Left cardiac atrium (tissue), 4 donors: ENCODE measurements around the gene GRAP2. TPM values are rescaled to one million over a fixed set of nuclear protein-coding genes. Genes with fewer than 3 reads are reported as not detected.

ENCODE experiments used
- ATAC-seq, 2 donors: fragments of 200-7000 bp; cut with Tn5 transposase; one replicate each; pipeline ENCODE4 v1.9.1; 2020; ENCODE audit warnings: mild to moderate bottlenecking in 2 of 2, moderate library complexity in 2 of 2
- DNase-seq: peaks from one replicate; pipeline ENCODE4 v3.0.0-alpha.2; 2020
- intact Hi-C, 2 donors: fragments of 100-400 bp; cut with DNase I; formaldehyde crosslinking; loops; one replicate each; pipeline versions ENCODE4 v1.14.1 to v1.15.1; 2022 to 2023
- total RNA-seq, 2 donors: library from RNA; stranded (reverse); fragmentation: NEBNext Ultra II Directional; extraction: Animal tissue kit (Norgen Biotek cat#: 25700); gene quantifications; one replicate each; pipeline ENCODE4 v1.2.1, GENCODE V29; 2021
- donor health status: DM: no; HTN: yes; CAD: no.
- donor health status: DM: no; HTN: yes; CAD: no; lungs with severe emphysema.
- donor health status: DM: yes; HTN: yes; CAD: no.
- donor health status: Dilated cardiomyopathy.

GRAP2 gene
- total RNA-seq, 2 donors from 2014 or later, result 2.1 to 3.8 TPM

DNA sequence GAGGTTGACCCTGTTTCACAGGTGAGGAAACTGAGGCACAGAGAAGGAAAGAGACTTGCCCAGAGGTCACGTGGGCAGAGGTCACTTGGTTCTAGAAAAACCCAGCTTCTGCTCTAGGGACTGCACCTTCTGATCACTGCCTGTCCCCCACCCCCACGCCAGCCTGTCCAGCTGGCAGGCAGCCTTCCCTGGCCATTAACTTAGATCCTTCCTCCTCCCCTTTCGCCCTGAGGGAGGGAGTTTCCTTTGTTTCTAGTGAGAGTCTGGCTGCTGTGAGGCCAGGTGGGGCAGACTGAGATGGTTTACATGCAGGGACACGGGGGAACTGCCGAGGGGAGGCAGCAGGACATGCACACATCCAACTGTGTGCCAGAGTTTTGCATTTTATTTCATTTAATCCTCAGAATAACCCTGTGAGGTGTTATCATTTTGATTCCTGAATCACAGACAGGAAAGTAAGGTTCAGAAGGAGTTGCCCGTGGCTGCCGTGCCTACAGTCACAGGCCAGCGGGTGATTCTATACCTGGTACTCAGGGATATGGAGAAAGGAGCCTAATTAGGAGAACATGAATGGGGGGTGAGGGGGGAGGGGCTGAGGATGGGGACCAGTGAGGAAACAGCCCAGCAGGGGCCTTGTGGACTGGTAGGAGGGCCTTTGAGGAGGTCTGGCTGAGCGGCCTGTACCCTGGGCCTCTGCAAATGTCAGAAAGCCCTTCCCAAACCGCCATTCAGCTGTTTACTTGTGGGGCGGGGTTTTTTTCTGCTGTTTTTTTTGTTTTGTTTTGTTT is 97.2 kb downstream of the GRAP2 start:
- DNase-seq (no peak), ATAC-seq (peak; percentile 35 to 38)
- intact Hi-C loops, result no loop called here

DNA sequence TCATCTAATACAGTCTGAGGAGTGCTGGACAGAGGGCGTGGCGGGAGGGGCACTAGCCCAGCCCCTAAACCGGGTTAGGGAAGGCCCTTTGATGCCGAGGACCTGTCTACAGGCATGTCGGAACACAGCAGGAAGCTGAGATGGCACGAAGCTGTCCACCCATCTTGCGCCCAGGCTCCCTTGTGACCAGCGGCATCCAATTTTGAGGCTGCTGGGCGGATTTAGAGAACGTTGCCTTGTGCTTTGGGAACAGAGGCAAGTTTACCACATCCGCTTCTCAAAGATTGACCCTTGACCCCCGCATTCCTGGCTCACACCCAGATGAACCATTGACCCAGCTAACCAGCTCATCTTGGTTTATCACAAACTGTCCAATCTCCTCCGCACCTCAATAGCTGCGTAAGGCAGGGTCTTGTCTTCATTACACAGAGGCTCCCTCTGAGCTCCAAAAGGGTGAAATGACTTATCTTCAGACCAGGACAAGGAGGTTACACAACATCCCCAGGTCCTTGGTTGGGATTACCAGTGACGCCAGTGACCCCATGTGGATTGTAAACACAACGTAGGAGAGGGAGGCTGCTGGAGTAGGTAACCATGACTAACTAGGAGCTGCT is 98.4 kb downstream of the GRAP2 start:
- DNase-seq (no peak), ATAC-seq (no peak)
- intact Hi-C loops, result no loop called here

DNA sequence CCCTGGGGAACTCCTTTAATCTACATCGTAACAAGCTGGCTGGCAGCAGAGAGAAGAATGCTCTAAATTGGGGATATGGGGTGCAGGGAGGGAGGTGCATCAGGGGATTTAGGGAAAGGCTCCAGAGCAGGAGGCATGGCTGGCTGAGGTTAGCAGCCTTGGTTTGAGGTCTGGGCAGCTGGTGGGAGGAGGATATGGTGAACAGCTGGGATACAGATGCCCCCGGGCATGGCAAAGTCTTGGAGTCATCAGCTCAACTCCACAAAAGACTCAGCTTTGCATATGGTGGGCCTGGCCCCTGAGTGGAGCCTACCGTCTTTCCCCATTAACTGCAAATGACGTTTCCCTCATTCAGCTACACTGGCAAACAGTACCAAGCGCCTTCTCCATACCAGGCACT is 99.3 kb downstream of the GRAP2 start:
- ATAC-seq (no peak), DNase-seq (no peak)
- intact Hi-C loops, result loop anchor here in 1 of 2 donors (10.0 kb wide), 1 partner anchor 65 kb away; no protein-coding TSS in a partner anchor

DNA sequence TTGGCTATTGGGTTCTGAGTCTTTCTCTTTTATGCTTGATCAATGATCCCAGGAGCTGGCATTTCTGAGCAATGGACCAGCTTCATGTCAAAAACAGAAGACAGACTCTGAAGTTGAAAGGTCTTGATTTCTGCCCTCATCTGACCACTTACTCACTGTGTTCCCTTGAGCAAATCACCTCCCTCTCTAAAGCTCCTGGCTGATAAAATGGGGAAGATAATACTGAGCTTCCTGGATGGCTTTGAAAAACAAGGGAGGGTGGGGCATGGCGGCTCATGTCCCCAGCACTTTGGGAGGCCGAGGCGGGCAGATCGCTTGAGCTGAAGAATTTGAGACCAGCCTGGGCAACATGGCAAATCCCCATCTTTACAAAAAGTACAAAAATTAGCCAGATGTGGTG is 100.2 kb downstream of the GRAP2 start:
- DNase-seq (no peak), ATAC-seq (no peak)
- intact Hi-C loops, result loop anchor here in 1 of 2 donors (10.0 kb wide), 1 partner anchor 66 kb away; no protein-coding TSS in a partner anchor

DNA sequence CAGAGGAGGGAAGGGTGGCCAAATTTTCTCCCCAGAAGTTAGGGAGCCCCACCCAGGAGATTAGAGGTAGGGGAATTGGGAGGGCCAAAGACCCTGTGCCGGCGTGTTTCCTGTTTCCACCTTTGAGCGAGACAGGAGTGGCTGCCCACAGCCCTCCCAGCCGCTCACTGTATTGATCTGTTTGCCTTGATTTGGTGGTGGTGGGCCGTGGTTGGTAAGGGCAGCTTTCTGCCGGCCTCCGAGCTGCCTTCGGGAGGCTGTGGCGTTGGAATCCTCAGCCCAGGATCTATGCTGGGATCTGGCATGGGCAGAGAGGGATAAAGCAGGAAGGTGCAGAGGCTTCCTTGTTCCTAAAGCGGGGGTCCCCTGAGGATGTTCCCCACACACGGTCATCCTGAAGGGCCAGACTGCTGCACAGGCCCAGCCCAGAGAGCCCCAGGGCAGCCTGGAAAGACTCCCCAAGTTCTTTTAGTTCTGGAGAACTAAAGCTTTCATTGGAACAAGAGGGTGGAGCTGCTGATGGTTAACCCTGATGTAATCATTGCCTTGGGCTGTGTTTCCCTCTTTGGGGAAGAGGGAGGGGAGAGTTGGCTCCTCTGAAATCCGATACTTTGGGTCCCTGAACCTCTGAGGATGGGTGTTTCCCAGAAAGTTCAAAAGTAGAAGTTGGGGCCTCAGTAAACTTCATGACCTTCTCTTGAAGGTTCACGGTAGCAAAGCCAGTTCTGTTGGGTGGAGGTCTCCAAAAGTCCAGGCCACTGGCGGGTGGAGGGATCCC is 101.1 kb downstream of the GRAP2 start:
- ATAC-seq, result no peak
- intact Hi-C loops, result loop anchor here in 1 of 2 donors (10.0 kb wide), 1 partner anchor 67 kb away; no protein-coding TSS in a partner anchor

DNA sequence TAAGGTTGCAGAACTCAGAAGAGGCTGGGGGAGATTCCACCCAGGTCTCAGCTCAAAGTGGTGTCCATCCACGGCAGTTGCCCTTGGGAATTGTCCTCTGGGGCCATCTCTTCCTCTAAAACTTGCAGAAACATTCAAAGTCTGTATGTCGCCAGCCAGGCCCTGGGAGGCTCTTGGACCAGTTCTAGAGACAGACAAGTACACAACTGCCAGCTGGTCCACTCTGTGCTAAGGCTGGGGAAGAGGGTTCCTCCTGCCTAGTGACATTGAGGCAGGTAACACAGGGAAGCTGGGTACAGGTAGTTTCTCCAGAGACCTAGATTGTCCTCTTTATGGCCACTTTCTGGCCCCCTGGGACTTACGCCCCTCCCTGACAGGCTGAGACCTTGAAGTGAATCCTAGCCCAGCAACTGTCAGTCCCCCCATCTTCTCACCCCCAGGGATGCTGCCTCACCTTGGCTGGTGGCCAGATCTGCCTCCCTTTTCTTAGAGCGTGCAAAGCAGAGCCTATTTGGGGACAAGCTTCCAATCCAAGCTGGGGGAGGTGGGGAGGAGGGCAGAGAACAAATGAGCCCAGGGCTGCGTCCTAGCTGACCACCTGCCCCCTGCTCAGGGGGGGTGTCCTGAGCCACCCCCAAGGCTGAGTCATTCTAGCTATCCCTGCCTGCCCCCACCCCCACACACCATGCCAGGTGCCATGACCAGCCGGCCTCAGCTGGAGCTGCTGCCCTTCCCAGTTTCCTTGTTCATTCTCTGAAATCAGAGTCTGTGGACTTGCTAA is 102.2 kb downstream of the GRAP2 start:
- ATAC-seq (no peak), DNase-seq (no peak)
- intact Hi-C loops, result loop anchor here in 1 of 2 donors (10.0 kb wide), 1 partner anchor 68 kb away; no protein-coding TSS in a partner anchor

More for the DNA sequence above, 101.1 kb downstream of the GRAP2 start:
- DNase-seq, result no peak

DNA sequence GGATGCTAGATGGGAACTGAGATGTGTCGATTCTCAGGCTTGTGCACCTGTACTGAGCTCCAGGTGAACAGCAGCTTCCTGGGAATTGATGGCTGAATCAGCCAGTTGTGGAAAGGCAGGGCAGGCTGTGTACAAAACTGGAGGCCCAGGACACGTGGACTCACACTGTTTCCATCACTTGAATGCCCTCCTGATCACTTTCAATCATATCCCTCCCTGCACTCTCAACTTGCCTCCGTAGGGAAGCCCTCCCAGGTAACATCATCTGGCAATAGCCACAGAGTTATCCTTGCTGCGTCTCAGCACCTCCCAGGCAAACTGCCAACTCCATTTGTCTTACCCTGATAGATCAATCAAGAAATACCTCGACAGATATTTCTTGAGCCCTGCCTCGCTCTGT is 104.0 kb downstream of the GRAP2 start:
- ATAC-seq (no peak), DNase-seq (no peak)
- intact Hi-C loops, result loop anchor here in 1 of 2 donors (10.0 kb wide), 1 partner anchor 70 kb away; no protein-coding TSS in a partner anchor

DNA sequence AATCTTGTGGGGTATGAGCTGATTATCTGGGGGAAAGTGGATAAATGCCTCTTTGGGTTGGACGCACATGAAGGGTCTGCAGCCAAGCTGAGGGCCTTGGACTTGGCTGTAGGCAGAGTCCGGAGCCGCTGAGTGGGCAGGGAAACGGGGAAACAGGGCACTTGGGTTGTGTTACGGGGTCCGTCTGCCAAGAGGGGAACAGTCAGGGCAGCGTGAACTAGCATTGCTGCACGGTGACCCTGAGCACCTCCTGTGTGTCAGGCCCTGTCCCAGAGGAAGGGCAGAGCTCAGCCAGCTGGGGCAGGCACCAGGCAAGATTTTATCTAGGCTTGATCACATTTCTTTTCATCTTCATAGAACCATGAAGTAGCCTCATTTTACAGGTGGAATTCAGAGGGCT is 105.8 kb downstream of the GRAP2 start:
- ATAC-seq (no peak), DNase-seq (no peak)
- intact Hi-C loops, result loop anchor here in 1 of 2 donors (10.0 kb wide), 1 partner anchor 72 kb away; no protein-coding TSS in a partner anchor

DNA sequence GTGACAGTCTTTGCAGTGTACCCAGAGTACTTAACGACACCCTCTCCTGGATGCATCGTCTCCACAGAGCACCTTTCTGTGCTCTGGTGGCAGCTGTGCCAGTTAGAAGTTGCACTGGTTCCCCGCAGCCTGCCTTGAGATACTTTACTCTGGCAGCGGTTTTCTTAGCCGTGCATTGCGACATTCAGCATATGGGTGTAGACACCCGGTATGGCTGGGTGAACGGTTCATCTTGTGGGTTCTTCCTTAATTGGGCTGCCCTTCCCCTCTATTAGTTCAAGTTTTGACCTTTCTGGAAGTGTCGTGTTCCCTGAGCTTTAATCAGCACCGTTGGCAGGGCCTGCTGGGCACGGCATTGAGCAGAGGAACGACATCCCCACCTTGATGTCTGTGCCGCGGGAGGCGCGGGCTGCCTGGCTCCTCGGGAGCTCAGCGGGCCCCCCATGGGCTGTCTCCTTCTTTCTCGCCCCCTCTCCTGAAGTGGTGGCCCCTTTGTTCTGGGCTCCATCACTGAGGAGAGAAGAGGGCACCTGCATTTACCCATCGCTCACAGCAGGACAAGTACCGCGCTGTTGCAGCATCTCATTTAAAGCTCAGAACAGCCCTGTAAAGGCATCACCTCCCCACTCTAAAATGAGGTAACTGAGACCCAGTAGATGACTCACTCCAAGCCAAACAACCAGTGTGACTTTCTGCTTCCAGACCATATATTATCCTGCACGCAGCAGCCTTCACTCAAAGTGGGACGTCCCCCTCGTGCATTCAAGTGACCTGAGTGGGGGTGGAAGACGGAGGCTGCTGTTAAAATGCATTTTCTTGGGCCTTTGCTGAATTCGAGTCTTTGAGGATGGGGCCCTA is 107.2 kb downstream of the GRAP2 start:
- no peak for ATAC-seq
- intact Hi-C loops, result loop anchor here in 1 of 2 donors (10.0 kb wide), 1 partner anchor 73 kb away; no protein-coding TSS in a partner anchor
- no peak for DNase-seq

DNA sequence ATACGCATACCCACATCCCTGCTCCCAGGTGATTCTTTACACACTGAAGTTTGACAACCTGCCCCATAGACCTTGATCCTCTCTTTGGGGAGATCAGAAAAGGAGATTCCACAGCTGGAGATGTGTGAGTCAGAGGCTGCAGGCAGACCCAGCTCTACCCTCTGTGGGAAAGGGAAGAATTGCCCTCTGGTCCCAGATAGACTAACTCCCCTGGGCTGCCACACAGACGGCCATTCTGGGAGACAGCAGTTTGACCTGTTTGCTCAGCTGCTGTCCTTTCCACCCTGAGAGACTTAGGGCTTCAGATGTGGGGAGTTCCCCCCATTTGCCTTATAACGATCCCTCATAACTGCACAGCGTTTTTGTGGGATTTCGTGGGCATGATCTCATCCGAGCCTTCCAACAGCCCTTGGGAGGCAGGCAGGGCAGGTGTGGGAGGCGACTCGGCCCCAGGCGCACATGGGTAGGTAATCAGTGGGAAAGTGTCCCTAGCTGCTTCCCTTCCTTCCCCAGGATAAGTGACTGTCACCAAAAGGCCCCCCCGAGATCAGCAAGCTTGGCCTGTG is 107.9 kb downstream of the GRAP2 start:
- DNase-seq (no peak), ATAC-seq (no peak)
- intact Hi-C loops, result loop anchor here in 1 of 2 donors (10.0 kb wide), 1 partner anchor 74 kb away; no protein-coding TSS in a partner anchor

DNA sequence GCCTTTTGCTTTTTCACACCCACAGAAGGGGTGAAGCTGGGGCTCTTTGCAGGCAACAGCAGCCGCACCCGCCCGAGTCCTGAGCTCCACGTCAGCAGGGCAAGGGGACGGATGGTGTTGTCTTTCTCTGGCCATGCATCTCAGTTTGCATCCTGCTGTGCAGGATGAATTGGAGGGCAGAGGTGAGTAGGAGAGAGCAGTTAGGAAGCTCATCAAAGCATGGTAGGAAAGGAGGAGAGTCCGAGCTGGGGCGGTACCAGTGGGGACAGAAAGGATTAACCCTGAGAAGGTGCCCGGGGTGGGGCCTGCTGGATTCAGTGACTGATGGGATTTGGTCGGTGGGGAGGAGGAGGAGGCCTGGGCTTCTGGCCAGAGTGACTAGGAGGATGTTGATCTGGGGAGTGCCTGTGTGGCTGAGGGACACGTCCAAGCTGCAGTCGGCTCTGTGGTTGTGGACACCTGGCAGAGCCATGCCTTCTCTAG is 108.4 kb downstream of the GRAP2 start:
- no peak for ATAC-seq
- intact Hi-C loops, result loop anchor here in 1 of 2 donors (10.0 kb wide), 1 partner anchor 75 kb away; no protein-coding TSS in a partner anchor
- no peak for DNase-seq

DNA sequence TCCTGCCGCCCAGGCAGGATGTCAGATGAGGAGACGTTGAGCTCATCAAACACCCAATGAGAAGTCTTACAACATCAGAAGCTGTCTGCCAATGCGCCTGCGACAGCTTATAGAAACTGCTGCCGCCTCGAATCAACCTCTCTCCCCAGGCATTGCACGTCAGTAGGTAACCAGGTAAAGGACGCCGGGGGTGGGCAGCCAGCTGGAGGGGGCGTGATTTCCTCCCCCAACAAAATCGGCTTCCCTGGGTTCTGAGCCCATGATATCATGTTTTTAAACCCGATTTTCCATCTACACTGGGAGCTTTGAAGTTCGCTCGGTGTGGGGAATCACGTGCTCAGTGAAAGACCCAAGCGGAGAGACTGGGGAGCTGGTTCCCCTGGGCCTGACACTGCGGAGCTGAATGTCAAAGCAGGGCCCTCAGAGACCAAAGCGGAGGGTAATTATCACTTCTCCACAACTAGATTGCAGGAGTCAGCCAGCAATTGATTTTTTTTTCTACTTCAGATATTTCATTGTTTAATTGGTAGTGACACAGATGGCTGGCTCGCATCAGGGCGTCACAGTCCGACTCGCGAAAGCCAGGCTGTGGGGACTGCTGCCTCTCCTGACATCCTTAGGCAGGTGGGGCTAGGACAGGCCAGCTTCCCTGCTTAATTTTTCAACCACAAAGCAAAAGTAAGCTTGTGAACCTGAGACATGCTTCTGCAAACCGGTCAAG is 109.2 kb downstream of the GRAP2 start:
- intact Hi-C loops, result loop anchor here in 1 of 2 donors (10.0 kb wide), 1 partner anchor 75 kb away; no protein-coding TSS in a partner anchor
- DNase-seq (no peak), ATAC-seq (no peak)

DNA sequence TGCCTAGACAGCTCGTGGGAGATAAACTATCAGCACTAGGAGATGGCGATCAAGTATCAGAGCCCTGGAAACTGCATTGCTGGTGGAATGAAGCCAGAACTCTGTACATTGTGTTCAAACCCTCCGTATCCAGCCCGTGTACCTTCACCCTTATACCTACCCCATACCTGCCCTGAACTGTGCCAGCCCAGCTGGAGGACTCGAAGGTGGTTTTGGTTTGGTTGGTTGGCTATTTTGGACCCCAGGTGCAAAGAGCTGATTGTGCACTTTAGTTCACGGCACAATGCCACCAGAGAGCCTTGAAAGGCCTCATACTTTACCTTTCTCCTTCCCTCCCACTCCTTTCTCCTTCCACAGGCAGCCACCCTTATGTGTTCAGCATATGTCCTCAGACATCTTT is 109.9 kb downstream of the GRAP2 start:
- intact Hi-C loops, result no loop called here
- ATAC-seq, result no peak
- DNase-seq, result no peak

DNA sequence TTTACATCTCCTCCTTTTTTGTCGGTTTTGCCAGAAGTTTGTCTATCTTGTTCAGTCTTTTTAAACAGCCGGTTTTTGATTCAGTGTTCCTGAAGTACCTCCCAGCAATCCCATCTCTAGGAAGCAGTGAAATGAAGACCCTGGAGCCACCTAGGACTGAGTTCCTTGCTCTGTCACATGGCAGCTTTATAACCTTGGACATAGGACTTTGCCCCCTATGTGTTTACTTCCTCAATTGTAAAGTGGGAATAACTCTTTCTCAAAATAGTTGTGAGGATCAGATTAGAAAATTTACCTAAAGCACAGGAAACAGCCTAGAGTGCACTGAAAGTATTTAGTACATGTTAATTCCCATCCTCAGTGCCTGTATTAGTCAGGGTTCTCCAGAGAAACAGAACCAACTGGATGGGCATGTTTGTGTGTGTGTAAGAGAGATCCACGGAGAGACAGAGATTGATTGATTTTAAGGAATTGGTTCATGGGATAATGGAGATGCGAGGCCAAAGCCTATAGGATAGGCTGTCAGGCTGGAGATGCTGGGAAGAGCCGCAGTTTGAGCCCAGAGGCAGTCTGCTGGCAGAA is 113.9 kb downstream of the GRAP2 start:
- ATAC-seq, result no peak
- intact Hi-C loops, result no loop called here
- no peak for DNase-seq

DNA sequence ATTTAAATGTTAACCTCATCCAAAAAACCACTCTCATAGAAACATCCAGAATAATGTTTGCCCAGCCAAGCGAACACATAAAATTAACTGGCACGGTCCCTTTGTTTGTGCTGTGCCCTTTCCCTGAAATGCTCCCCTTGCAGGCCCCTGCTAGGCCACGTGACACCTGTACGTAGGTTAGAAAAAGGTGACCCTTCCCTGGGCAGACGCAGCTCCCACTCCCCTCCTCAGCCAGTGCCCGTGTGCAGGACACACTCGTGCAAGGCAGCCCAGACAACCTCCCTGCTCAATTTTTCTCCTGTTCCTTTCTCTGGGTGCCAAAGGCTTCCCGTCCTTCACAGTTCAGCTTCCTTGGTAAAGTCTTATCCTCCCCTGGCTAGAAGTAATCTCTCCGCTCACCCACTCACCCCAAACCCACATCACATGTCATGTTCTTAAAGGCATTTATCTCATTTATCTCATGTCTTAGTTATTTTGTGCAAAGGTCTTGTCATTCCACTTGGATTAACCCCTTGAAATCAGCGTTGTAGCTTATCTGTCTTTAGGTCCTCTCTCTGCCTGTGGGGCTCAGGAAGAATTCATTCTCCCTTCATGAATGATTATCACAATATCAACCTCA is 114.6 kb downstream of the GRAP2 start:
- no peak for DNase-seq
- ATAC-seq, result no peak
- intact Hi-C loops, result no loop called here

DNA sequence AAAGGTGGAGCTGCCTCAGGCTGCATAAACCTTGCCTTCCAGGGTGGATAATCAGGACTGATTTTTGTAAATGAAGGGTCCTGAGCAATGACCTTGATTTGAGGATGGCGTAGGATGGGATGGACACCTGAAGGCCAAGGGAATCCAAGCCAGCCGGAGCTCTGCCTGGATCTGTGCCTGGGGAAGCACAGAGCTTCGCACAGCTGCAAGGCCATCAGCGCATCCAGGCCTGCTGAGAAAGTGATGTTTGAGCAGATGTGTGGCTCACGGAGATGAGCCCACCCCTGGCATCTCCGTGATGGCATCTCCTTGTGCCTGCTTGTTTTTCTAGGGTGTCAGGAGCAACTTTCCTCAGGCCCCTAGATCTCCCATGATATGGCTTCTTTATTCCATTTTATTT is 117.2 kb downstream of the GRAP2 start:
- intact Hi-C loops, result no loop called here
- ATAC-seq (no peak), DNase-seq (no peak)
